Keratinocyte (primary cell): ENCODE results near the gene HOXA5.

Source experiments
- EZH2 ChIP-seq: IDR thresholded peaks from one replicate; pipeline ENCODE4 v1.6.1; 2012; ENCODE audit warnings: inconsistent platforms, mild to moderate bottlenecking, low read length, moderate library complexity
- TF ChIP-seq, protein P1 (sequence below), 3 experiments: IDR thresholded peaks in 1 of 3; conservative IDR thresholded peaks in 1 of 3; optimal IDR thresholded peaks in 1 of 3; 2 replicates in 2 of 3; 3 replicates in 1 of 3; pipeline versions ENCODE3 to v1.5.1; 2011; ENCODE audit warnings: low read length in 3 of 3, mild to moderate bottlenecking in 3 of 3, moderate library complexity in 2 of 3, control low read depth in 1 of 3, inconsistent platforms in 1 of 3; ENCODE audit not compliant: insufficient read depth in 2 of 3; ENCODE audit errors: extremely low read depth in 1 of 3

DNA sequence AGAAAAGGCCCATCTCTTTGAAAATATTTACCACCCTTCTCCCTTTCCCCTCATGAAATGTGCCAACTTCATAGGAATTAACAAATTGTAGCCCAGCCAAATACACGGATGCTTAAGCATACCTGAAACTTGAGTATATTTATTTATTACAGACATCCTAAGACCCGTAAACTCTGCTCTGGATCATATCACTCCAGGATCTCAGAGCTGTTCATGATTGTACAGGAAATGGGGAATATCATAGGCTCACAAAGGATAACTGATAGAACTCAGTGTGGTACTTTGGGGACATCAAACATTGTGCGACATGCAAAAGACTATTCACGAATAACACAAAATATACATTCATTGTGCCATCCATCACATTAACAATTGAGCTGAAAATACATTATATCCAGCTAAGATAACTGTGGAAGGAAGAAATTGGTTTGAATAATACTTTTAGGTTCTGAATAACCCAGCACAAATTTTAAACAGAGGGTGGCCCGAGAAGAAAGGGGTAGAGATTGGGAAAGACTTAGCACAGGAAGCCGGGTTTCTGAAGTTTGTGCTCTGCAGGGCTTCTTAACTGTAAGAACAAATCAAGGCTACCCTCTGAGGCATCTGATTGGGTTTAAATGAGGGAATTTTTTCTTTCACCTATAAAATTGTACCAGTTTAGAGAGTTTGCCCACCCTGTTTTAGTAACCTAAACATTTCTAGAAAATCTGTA lies 50.1 kb downstream of the HOXA5 start:
- TF ChIP-seq EZH2, result no peak
- TF ChIP-seq, protein P1, sequence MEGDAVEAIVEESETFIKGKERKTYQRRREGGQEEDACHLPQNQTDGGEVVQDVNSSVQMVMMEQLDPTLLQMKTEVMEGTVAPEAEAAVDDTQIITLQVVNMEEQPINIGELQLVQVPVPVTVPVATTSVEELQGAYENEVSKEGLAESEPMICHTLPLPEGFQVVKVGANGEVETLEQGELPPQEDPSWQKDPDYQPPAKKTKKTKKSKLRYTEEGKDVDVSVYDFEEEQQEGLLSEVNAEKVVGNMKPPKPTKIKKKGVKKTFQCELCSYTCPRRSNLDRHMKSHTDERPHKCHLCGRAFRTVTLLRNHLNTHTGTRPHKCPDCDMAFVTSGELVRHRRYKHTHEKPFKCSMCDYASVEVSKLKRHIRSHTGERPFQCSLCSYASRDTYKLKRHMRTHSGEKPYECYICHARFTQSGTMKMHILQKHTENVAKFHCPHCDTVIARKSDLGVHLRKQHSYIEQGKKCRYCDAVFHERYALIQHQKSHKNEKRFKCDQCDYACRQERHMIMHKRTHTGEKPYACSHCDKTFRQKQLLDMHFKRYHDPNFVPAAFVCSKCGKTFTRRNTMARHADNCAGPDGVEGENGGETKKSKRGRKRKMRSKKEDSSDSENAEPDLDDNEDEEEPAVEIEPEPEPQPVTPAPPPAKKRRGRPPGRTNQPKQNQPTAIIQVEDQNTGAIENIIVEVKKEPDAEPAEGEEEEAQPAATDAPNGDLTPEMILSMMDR (optimal IDR thresholded peaks at IDR 0.05 in 1 of 3, IDR thresholded peaks at IDR 0.05 in 1 of 3, conservative IDR thresholded peaks at IDR 0.05 in 1 of 3; ENCODE audit: extremely low read depth in 1 of 3, insufficient read depth in 2 of 3, low read length in 3 of 3), result no peak
